Erythroblast (primary cell): ENCODE data around the gene PAGE5.

Experiments used
- GATA1 ChIP-seq: IDR thresholded peaks from 2 replicates; pipeline ENCODE4 v1.6.1; 2011; ENCODE audit warnings: low read depth, mild to moderate bottlenecking, control low read depth, low read length, moderate library complexity
- POLR2A ChIP-seq: IDR thresholded peaks from 2 replicates; pipeline ENCODE4 v1.6.1; 2011; ENCODE audit warnings: mild to moderate bottlenecking, low read length

GRCh38 chrX:55210931-55211677 is 9.0 kb upstream of the PAGE5 start:
- TF ChIP-seq POLR2A, result no peak
- TF ChIP-seq GATA1, result no peak
